Ascending aorta (tissue), 2 donors: ENCODE measurements around the gene LNPK. TPM values are rescaled to one million over a fixed set of nuclear protein-coding genes. Genes with fewer than 3 reads are reported as not detected.
"Not testable (repeated sequence)": the region's sequence is repeated elsewhere in the genome, so short reads cannot be mapped to it uniquely, and the experiment has no call there.

Experiments used
- DNase-seq, 2 donors: peaks; one replicate each; pipeline ENCODE4 v3.0.0-alpha.2; 2019; ENCODE audit warnings: low spot score in 2 of 2
- H3K27ac ChIP-seq, 2 donors: fragments of 200-600 bp; sonication (generic); one replicate each; pipeline ENCODE4 v1.5.1; 2016 to 2017; ENCODE audit warnings: mild to moderate bottlenecking in 1 of 2
- H3K27me3 ChIP-seq: fragments of 200-600 bp; sonication (generic); one replicate; pipeline ENCODE4 v1.5.1; 2017
- H3K36me3 ChIP-seq, 2 donors: fragments of 200-600 bp; sonication (generic); one replicate each; pipeline ENCODE4 v1.5.1; 2016
- H3K4me1 ChIP-seq, 2 donors: fragments of 200-600 bp; sonication (generic); one replicate each; pipeline ENCODE4 v1.5.1; 2016 to 2017; ENCODE audit warnings: mild to moderate bottlenecking in 1 of 2
- H3K4me3 ChIP-seq, 2 donors: fragments of 200-600 bp; sonication (generic); one replicate each; pipeline ENCODE4 v1.5.1; 2016 to 2017; ENCODE audit warnings: mild to moderate bottlenecking in 1 of 2
- H3K9me3 ChIP-seq, 2 donors: fragments of 200-600 bp; sonication (generic); one replicate each; pipeline ENCODE4 v1.5.1; 2016
- intact Hi-C: fragments of 100-400 bp; cut with DNase I; formaldehyde crosslinking; loops from one replicate; pipeline ENCODE4 v1.15.1; 2023
- total RNA-seq: library from RNA; depleted of rRNA; stranded (reverse); fragments of >200 nt; gene quantifications from one replicate; pipeline ENCODE4 v1.1.0, GENCODE V29; 2016
- TF ChIP-seq, protein P1 (sequence below), 3 experiments: fragments of 200-600 bp in 2 of 3; fragments of 450-650 bp in 1 of 3; sonication (generic) in 2 of 3; IDR thresholded peaks; one replicate each; pipeline ENCODE4 v1.5.1; 2016 to 2019; ENCODE audit warnings: antibody characterized with exemption in 3 of 3, mild to moderate bottlenecking in 1 of 3, moderate library complexity in 1 of 3

Gene LNPK
- total RNA-seq, 1 donor from 2014 or later = 7.1 TPM

DNA sequence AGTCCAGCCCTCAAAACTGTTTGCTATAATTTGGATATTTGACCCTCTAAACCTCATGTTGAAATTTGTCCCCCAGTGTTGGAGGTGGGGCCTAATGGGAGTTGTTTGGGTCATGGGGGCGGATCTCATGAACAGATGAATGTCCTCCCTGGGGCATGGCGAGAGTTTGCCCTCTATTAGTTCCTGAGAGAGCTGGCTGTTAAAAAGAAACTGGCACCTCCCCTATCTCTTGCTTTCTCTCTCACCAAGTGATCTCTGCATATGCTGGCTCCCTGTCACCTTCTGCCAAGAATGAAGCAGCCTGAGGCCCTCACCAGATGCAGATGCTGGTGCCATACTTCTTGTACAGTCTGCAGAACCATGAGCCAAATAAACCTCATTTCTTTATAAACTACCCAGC, 12.0 kb downstream of the LNPK start:
- no peak for DNase-seq
- Histone ChIP-seq H3K27ac (no peak overlapping the region), H3K27me3 (no peaks in the 10 kb centered on the region), H3K36me3 (peaks cover 4 to 5% of the 10 kb centered on the region in 2 donors), H3K9me3 (no peaks in the 10 kb centered on the region), H3K4me1 (no peaks in the 10 kb centered on the region), H3K4me3 (no peak overlapping the region)
- intact Hi-C loops = no loop called here
- TF ChIP-seq, protein P1, sequence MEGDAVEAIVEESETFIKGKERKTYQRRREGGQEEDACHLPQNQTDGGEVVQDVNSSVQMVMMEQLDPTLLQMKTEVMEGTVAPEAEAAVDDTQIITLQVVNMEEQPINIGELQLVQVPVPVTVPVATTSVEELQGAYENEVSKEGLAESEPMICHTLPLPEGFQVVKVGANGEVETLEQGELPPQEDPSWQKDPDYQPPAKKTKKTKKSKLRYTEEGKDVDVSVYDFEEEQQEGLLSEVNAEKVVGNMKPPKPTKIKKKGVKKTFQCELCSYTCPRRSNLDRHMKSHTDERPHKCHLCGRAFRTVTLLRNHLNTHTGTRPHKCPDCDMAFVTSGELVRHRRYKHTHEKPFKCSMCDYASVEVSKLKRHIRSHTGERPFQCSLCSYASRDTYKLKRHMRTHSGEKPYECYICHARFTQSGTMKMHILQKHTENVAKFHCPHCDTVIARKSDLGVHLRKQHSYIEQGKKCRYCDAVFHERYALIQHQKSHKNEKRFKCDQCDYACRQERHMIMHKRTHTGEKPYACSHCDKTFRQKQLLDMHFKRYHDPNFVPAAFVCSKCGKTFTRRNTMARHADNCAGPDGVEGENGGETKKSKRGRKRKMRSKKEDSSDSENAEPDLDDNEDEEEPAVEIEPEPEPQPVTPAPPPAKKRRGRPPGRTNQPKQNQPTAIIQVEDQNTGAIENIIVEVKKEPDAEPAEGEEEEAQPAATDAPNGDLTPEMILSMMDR (IDR thresholded peaks at IDR 0.05) = no peak

DNA sequence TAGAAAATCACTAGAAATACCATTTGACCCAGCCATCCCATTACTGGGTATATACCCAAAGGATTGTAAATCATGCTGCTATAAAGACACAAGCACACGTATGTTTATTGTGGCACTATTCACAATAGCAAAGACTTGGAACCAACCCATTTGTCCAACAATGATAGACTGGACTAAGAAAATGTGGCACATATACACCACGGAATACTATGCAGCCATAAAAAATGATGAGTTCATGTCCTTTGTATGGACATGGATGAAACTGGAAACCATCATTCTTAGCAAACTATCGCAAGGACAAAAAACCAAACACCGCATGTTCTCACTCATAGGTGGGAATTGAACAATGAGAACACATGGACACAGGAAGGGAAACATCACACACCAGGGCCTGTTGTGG, 14.9 kb downstream of the LNPK start:
- DNase-seq, H3K4me3 ChIP-seq, H3K27me3 ChIP-seq, H3K4me1 ChIP-seq, H3K27ac ChIP-seq, intact Hi-C loops, H3K9me3 ChIP-seq, H3K36me3 ChIP-seq: not testable (repeated sequence)

DNA sequence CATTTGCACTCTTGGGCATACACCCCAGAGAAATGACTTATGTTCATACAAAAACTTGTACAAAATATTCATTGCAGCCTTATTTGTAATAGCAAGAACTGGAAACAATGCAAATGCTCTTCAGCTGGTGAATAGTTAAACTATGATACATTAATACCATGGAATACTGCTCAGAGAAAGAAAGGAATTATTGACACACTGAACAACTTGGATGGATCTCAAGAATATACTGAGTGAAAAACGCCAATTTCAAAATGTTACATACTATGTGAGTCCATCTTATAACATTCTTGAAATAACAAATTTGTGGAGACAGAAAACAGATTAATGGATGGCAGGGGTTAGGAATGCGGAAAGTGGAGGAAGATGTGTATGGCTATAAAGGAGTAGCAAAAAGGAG, 17.2 kb downstream of the LNPK start:
- no peak for DNase-seq
- Histone ChIP-seq H3K27ac (no peak overlapping the region), H3K4me3 (no peak overlapping the region), H3K27me3 (no peaks in the 10 kb centered on the region), H3K9me3 (no peaks in the 10 kb centered on the region), H3K36me3 (peaks cover under 1 to 4% of the 10 kb centered on the region in 2 donors), H3K4me1 (no peaks in the 10 kb centered on the region)
- intact Hi-C loops = no loop called here
- TF ChIP-seq, protein P1 (IDR thresholded peaks at IDR 0.05) = no peak

DNA sequence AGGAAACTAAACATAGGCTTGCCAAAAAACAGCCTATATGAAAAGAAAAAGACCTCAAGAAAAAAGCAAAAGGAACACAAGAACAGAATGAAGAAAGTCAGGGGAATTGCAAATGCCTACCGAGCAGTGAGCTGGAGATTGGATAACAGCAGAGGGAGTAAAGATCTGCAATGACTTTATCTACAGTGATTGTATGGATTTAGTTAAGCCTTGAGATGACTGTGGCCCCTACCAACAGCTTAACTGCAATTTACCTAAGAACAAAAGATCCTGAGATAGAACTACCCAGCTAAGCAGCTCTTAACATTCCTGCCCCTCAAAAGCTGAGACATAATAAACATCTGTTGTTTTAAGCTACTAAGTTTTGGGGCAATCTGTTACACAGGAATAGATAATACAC, 20.5 kb downstream of the LNPK start:
- Histone ChIP-seq H3K27me3 (no peaks in the 10 kb centered on the region), H3K4me3 (no peak overlapping the region), H3K4me1 (no peaks in the 10 kb centered on the region), H3K27ac (no peak overlapping the region), H3K9me3 (no peaks in the 10 kb centered on the region), H3K36me3 (peaks cover 0 to 8% of the 10 kb centered on the region in 2 donors)
- TF ChIP-seq, protein P1 (IDR thresholded peaks at IDR 0.05) = no peak
- no peak for DNase-seq
- intact Hi-C loops = no loop called here

DNA sequence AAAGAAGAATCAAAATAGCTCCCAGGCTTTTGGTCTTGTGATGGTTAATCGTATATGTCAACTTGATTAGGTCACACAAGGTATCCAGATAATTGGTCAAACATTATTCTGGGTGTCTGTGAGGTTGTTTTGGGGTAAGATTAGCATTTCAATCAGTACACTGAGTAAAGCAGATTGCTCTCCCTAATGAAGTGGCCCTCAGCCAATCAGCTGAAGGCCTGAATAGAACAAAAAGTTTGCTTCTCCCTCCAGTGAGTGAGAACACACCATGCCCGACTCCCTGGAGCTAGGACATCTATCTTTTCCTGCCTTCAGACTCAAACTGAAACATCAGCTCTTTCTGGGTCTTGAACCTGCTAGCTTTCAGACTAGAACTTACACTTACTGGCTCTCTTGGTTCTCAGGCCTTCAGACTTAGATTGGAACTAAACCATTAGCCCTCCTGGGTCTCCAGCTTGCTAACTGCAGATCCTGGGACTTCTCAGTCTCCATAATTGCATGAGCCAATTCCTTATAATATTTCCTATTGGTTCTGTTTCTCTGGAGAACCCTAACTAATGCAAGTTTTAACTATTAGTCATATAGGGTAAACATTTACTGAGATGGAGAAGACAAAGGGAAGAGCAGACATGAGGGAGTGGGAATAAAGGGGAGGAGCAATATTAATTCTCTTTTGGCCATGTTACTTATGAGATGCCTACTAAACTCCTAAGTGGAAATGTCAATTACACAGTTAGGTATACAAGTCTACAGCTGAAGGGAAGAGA, 25.5 kb downstream of the LNPK start:
- no peak for DNase-seq
- intact Hi-C loops = no loop called here
- TF ChIP-seq, protein P1 (IDR thresholded peaks at IDR 0.05) = no peak
- Histone ChIP-seq H3K27ac (no peak overlapping the region), H3K36me3 (peaks cover 2 to 18% of the 10 kb centered on the region in 2 donors), H3K4me3 (no peak overlapping the region), H3K4me1 (no peaks in the 10 kb centered on the region), H3K27me3 (no peaks in the 10 kb centered on the region), H3K9me3 (no peaks in the 10 kb centered on the region)

DNA sequence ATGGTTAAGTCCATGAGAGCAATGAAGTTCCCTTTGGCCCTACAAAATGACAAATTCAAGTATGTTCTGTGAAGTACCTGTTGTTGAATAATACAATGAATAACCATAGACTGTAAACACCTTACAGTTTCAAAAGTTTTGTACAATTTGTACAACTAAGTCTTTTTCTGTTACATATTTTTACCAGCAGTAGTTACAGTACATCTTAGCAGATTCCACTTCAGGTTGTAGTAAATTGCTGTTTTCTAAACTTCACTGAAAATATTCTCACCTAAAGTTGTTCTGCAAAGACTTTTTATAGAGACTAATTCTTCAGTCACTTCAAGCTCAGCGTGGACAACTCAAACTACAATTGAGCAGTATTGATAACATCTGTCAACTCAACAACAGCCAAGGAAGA, 28.7 kb downstream of the LNPK start:
- Histone ChIP-seq H3K4me3 (no peak overlapping the region), H3K27ac (no peak overlapping the region), H3K36me3 (peaks cover 2 to 18% of the 10 kb centered on the region in 2 donors), H3K27me3 (no peaks in the 10 kb centered on the region), H3K9me3 (no peaks in the 10 kb centered on the region), H3K4me1 (no peaks in the 10 kb centered on the region)
- TF ChIP-seq, protein P1 (IDR thresholded peaks at IDR 0.05) = no peak
- no peak for DNase-seq
- intact Hi-C loops = no loop called here
